ENCODE measurements around the gene SHMT2.

SHMT2 gene

GRCh38 chr12:57203791-57204190, 25.7 kb upstream of the SHMT2 start:
- H3K27me3 ChIP-seq (ENCODE audit: insufficient read depth, poor library complexity, severe bottlenecking), result no peaks in the 10 kb centered on the region
- H3K27ac ChIP-seq (replicated peaks), result no peak overlapping the region
- no peak for DNase-seq (ENCODE audit: low read depth in 1 of 2, low spot score in 1 of 2)
- TF ChIP-seq GABPA (IDR thresholded peaks at IDR 0.05; ENCODE audit: low read depth) (no peak), POLR2AphosphoS5 (IDR thresholded peaks at IDR 0.05; ENCODE audit: low read depth) (no peak), SPI1 (IDR thresholded peaks at IDR 0.05; ENCODE audit: borderline replicate concordance, low read depth) (no peak), REST (IDR thresholded peaks at IDR 0.05; ENCODE audit: insufficient replicate concordance, low read depth) (no peak), CTCF (IDR thresholded peaks at IDR 0.05; ENCODE audit: insufficient read depth, low read length) (no peak)
- H3K4me3 ChIP-seq (replicated peaks; ENCODE audit: insufficient read depth, low read length), result no peak overlapping the region

GRCh38 chr12:57204454-57204853, 25.1 kb upstream of the SHMT2 start:
- no peaks in the 10 kb centered on the region for H3K27me3 ChIP-seq (ENCODE audit: insufficient read depth, poor library complexity, severe bottlenecking)
- TF ChIP-seq CTCF (IDR thresholded peaks at IDR 0.05; ENCODE audit: insufficient read depth, low read length) (no peak), REST (IDR thresholded peaks at IDR 0.05; ENCODE audit: insufficient replicate concordance, low read depth) (no peak), POLR2AphosphoS5 (IDR thresholded peaks at IDR 0.05; ENCODE audit: low read depth) (no peak), SPI1 (IDR thresholded peaks at IDR 0.05; ENCODE audit: borderline replicate concordance, low read depth) (no peak), GABPA (IDR thresholded peaks at IDR 0.05; ENCODE audit: low read depth) (no peak)
- no peak for DNase-seq (ENCODE audit: low read depth in 1 of 2, low spot score in 1 of 2)
- no peak overlapping the region for H3K27ac ChIP-seq (replicated peaks)
- no peak overlapping the region for H3K4me3 ChIP-seq (replicated peaks; ENCODE audit: insufficient read depth, low read length)

- no peak overlapping the region for H3K4me3 ChIP-seq (replicated peaks; ENCODE audit: insufficient read depth, low read length)
Observed at GRCh38 chr12:57205186-57205585, 24.3 kb upstream of the SHMT2 start.

More at GRCh38 chr12:57205186-57205585, 24.3 kb upstream of the SHMT2 start:
- no peak for DNase-seq (ENCODE audit: low read depth in 1 of 2, low spot score in 1 of 2)
- no peak for TF ChIP-seq SPI1 (IDR thresholded peaks at IDR 0.05; ENCODE audit: borderline replicate concordance, low read depth)
- no peak for TF ChIP-seq CTCF (IDR thresholded peaks at IDR 0.05; ENCODE audit: insufficient read depth, low read length)
- TF ChIP-seq POLR2AphosphoS5 (IDR thresholded peaks at IDR 0.05; ENCODE audit: low read depth), result no peak
- TF ChIP-seq REST (IDR thresholded peaks at IDR 0.05; ENCODE audit: insufficient replicate concordance, low read depth), result no peak
- no peak for TF ChIP-seq GABPA (IDR thresholded peaks at IDR 0.05; ENCODE audit: low read depth)
- Histone ChIP-seq H3K27me3 (ENCODE audit: insufficient read depth, poor library complexity, severe bottlenecking) (no peaks in the 10 kb centered on the region), H3K27ac (replicated peaks) (no peak overlapping the region)

Data from HL-60 (cell line).